Measurements from ENCODE around the gene RAET1L.
A peak's percentile ranks its signal among the peaks of the same experiment; 100 is the strongest.
"Not testable (repeated sequence)": the region's sequence is repeated elsewhere in the genome, so short reads cannot be mapped to it uniquely, and the experiment has no call there.

RAET1L gene

DNA sequence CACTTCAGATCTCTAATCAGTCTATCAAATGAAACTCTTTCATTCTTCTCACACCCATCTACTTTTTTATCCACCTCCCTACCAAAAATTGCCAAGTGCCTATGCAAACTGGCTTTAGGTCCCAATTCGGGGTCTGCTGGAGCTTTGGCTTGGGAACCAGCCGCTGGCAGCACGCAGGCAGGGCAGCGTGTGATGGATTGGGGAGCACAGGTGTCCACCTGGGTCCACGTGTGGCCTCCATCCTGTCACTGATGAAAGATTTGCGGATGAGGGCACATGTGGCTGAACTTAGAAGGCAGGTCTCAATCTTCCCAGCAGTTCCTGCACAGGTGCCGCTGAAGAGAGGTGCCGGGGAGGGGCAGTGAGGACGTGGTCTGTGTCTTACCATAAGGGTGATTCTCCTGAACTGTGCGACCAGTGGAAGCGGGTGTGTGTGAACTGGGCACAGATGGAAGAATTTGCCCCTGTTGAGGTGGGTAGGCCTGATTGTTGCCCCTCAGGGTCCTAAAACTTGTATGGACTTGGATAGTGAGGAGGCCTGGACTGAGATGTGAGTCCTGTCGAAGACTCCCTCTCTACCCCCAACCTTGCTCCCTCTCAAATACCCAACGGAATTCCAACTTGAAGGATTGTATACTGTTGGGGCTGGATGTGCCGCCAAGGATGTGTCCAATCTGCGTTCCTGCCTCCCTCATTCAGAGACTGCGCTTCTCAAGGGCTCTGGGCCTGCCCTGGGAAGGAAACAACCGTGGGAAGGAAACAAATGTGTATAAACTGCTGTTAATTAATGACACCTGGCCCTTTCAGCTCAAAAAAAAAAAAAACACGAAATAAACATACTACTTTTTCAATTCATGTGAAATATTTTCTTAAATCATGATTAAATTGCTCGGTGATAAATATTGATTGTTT, 18.4 kb upstream of the RAET1L start:
- no peak for DNase-seq

DNA sequence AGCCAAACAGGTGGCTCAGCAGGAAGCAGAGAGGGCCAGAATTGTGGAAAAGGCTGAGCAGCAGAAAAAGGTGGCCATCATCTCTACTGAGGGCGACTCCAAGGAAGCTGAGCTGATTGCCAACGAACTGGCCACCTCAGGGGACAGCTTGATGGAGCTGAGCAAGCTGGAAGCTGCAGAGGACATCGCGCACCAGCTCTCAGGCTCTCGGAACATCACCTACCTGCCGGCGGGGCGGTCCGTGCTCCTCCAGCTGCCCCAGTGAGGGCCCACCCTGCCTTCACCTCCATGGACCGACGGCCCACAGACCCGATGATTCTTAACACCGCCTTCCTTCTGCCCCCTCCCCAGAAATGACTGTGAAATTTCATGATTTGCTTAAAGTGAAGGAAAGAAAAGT, 17.8 kb upstream of the RAET1L start:
- no peak for DNase-seq

DNA sequence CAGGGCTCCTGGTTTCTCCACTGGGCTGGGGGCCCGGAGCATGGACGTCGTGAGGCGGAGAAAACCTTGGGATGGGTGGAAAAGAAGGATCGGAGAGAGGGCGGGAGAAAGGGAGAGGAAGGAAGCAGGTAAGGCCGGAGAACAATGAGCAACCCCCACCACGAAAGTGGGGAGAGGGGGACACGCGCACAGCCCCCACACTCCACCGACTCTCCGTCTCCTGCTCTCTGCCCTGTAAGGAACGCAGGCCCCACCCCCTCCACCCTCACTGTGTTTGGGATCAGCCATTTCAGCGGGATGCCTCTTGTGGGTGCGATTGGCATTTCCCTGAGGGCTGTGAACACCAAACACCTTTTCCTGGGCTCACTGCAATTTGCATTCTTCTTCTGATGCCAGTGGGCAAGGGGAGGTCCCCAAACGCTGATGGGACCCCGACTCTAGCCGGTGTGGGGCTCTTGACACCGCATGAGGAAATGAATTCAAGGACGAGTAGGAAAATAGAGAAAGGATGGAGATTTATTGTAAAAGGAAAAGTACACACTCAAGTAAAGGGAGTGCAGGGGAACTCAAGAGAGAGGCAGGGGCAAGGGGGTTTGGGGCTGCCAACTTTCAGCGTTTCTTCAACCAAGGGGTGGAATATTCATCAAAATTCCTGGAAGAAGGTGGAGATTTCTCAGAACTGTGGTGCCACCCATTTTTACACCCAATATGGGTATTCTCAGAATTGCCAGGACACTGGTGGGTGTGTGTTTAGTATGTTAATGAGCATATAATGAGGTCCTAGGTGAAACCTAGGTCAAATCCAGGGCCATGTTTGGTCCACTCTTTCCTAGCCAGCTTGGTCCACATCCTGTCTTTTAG, 13.1 kb upstream of the RAET1L start:
- no peak for DNase-seq

DNA sequence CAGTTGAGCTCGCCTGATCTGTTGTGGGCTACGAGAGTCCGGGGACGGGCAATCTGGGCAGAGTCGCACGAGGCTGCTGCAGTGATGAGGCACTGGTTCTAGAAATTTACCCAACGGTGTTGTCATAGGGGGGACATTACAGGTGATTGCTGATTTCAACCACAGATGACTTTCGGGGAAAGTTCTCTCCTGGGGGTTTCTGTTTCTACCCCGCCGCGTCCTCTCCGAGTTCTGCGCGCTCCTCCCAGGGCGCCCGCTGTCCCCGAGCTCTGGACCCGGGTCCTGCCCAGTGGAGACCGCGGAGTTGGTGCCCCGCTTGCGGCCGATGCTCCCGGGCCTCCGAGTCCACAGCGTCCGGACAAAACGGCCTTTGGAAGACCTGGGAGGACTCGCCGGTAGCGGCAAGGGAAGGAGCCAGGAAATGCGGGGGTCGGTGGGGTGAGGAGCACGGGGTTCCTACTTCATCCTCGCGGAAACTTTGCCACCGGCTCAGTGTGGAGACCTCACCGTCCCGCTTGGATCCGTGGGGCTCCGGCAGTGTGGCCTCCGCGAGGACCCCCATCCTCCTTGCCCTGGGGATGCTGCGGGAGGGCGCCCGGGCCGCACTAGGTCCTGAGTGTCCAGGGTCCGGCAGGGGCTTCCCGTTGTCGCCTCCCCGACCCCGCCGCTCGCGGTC, 12.3 kb upstream of the RAET1L start:
- DNase-seq = no peak

DNA sequence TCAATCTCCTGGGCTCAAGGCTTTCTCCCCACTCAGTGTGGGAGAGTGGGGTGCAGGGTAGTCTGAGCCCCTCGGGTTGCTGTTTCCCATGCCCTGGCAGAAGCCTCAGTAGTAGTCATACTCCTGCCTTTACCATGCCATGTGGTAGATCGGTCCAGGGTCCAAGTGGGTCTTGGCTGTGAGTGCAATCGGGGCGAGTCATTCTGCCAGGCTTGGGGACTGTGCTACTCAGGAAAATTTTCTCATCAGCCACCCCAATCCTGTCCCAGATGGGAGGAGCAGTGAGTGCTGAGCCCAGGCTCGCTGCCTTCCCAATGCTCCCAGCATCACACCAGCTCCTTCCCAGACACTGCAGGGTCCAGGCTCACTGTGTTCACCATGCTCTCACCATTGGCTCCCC, 10.7 kb upstream of the RAET1L start:
- no peak for DNase-seq

DNA sequence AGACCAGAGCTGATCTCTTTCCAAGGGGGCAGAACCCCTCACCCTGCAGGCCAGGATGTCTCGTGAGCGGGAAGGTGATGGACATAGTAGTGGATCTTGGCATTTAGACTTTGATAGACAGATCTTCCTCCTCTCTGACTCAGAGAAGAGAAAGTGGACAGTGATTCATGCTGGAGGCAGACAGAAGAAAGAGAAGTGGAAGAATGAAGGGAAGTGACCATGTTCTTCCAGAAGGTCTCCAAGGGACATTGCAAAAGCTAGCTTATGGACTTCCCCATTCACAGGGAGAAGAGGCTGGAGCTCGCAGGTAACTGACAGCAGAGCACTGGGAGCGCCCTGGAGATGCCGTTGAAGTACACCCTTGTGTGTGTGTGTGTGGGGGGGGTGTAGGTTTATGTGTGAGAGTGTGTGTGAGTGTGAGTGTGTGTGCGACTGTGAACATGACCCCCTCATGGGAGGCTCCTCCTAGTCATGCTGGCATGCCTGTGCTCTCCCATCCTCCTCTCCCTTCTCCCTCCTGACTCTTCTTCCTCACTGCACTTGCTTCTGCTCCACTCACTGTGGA, 8.0 kb upstream of the RAET1L start:
- no peak for DNase-seq

DNA sequence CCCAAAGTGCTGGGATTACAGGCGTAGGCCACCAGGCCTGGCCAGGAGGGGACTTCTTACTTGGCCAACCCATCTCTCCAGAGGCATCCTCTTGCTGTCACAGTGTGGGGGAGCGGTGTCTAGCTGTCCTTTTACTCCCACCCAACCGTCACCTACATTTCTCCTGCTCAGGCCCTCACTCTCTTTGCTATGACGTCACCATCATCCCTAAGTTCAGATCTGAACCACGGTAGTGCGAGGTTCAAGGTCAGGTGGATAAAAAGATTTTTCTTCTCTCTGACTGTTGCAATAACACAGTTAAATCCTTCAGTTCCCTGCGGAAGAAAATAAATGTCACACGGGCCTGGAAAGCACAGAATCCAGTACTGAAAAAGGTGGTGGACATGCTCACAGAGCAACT, 7.3 kb upstream of the RAET1L start:
- no peak for DNase-seq

DNA sequence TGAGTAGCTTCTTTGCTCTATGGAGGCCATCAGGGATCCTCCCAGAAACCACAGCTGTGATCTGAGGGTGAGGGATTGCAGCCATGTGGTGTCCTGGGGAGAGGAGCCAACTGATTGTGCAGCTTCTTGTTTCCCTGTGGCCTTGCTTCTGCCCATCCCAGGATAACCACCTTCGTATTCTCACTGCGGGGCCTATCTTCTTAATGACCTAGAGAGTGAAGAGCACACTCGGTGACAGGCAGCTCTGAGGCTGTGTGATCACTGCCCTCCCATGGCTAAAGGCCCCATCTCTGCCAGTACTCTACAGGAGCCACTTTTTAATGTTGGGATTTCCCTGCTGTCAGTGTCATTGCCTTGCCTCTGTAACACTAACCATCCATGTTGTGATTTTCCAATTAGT, 5.3 kb upstream of the RAET1L start:
- no peak for DNase-seq

DNA sequence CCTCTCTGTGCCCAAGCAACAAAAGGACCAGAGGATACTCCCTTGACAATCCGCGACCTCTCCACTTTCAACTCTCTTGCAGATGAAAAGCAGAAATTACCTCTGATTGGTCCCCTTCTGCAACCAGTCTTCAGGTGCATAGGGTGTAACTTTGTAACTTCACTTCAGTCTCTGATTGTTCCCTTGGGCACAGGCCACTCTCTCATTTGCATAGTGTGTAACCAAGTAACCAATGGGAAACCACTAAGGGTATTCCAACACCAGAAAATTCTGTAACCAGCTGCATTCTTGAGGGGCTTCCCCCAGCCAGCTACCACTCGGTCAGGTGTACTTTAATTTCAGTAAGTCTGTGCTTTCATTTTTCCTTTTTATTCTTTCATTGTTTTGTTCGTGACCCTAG, 4.4 kb upstream of the RAET1L start:
- DNase-seq = no peak

DNA sequence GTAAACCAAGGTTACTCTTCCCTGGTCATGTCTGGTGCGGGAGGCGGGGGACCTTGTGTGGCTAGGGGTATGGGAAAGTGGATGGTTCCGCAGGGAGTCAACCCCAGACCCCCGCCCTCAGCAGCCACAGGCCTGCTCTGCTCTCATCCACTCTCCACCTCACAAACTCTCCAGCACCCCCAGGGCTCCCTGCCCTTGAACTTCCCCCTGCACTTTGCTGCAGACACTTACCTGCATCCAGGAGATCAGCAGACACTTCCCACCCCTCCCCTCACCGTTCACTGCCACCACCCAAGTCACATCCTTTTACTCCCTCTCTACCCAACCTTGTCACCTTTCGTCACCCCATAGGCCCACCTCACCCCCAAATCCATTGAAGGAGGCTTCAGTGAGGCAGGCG, 3.9 kb upstream of the RAET1L start:
- DNase-seq = no peak

DNA sequence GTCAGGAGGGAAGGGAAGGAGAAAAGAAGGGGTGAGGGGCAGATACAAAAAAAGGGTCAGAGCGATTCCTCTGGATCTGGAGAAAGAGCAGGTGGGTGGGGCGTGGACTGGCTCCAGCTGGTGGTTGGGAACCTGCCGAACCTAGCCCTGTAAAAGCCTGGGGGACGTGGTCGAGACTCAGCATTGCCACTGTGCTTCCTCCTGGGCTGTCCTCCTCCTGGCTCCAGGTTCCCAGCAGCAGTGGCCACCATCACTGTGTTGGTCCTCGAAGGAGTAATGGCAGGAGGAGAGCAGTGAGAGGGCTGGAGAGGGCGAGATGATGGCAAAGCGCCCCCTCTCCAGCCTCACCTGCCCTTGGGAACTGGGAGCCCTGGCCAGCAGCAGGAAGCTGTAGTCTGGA, 3.5 kb upstream of the RAET1L start:
- no peak for DNase-seq

DNA sequence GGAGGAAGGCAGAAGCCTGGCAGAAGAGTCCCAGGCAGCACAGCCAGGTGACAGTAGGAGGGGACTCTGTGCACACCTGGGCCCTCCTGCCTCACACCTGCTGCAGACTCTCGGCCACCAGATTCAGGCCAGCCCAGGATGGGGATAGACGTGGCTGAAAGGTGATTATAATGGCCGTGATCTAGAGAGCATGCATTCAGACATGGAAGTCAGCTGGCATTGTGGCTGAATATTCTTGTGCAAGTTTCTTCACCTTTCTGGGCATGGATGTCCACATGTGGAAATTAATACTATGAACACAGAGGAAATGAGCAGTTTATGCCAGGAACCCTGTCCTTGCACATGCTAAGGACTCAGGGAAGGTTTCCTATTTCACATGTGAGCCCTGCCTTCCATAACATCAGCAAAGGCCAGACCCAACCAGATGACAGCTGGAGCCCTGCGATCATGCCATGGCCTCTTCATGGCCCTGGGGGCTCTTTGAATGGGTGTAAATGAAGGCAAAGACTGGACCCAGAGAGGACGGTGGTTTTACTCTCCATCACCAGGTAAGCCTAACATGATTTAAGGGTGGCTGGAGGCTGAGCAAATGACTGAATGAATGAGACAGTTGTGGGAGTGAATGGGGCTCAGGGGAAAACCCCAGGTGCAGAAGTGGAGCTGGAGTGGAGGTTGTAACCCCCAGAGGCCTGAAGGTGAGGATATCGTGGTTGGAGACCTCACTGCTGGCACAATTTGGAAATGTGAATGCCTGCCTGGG, 2.7 kb upstream of the RAET1L start:
- DNase-seq = no peak

DNA sequence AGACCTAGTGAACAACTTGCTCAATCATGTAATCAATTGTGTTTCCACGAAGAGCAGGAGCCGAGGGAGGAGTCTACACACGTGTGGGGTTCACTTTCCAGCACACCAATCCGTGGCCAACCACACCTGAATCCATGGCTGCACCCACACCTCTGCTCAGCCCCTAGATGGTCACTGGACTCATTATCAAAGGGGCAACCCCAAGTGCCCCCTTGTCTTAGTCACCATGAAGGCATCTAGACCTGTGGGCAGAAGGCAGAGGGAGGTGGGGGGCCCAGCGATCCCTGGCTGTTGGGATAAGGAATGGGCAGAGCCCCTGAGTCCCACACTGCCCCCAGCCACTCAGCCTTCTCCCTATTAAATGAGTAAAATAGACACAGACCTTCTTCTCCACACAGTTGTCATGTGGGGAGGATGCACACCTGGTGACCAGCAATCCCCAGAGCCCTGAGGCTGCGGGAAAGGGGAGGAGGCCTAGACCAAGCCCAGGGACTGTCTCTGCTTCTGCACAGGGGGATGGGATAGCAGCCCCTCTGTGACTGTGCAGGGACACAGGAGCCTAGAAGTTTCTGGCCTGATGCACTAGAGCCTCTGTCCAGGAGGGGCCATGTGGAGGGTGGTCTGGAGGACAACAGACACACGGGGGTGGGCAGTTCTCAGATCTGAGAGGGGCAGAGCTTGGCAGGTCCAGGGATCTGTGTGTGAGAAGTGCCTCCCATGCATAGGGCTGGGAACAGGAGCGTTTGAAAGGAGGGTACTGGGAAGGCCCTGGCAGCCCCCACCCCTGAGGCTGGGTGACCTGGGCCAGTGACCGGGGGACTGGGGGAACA, 1.9 kb upstream of the RAET1L start:
- no peak for DNase-seq

DNA sequence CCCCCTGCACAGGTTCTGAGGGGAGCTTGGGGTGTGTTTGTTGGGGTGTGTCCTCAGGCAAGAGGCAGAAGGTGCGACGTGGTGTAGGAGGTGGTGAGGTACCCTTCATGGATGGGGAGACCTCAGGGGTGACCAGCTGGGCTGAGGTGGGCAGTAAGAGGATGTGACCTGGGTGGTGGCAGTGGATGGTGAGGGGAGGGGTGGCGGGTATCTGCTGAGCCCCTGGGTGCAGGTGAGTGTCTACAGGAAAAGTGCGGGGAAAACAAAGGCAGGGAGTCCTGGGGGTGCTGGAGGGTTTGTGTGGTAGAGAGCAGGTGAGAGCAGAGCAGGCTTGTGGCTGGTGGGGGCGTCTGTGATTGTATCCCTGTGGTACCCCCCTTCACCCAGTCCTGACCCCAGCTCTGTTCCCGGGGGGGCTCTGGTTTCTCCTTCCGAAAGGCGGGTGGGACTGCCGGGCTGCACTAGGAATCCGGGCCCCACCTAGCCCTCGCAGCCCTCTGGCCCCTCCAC, 631 bp downstream of the RAET1L start:
- no peak for DNase-seq

DNA sequence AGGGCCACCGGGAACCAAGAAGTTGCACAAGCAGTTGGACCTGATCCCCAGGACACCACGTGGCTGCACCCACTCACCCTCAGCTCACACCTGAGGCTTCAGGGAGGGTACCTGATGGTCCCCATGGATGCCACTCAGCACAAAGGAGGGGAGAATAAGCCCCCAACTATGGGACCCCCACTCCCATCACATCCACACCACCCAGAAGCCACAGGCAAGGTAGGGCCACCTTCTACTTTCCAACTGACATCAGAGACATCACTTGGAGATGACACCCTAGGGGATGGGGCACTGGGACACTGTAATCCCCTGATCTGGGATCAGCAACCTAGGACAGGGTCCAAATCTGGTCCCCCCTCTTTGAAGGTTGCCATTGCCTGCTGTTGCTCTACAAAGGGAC, 1.3 kb downstream of the RAET1L start:
- not testable (repeated sequence) for DNase-seq

DNA sequence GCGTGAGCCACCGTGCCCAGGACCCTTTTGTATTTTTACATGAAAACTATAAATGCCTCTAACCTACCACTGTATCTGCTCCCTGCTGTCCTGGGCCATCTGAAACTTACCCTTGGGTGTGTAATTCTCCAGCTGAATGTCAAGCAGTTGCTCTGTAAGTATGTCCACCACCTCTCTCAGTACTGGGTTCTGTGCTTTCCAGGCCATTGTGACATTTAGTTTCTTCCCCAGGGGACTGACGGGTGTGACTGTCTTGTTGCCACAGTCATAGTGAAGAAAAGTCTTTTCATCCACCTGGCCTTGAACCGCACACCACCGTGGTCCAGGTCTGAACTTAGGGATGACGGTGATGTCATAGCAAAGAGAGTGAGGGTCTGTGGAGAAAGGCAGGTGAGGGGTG, 3.5 kb downstream of the RAET1L start:
- DNase-seq = not testable (repeated sequence)

DNA sequence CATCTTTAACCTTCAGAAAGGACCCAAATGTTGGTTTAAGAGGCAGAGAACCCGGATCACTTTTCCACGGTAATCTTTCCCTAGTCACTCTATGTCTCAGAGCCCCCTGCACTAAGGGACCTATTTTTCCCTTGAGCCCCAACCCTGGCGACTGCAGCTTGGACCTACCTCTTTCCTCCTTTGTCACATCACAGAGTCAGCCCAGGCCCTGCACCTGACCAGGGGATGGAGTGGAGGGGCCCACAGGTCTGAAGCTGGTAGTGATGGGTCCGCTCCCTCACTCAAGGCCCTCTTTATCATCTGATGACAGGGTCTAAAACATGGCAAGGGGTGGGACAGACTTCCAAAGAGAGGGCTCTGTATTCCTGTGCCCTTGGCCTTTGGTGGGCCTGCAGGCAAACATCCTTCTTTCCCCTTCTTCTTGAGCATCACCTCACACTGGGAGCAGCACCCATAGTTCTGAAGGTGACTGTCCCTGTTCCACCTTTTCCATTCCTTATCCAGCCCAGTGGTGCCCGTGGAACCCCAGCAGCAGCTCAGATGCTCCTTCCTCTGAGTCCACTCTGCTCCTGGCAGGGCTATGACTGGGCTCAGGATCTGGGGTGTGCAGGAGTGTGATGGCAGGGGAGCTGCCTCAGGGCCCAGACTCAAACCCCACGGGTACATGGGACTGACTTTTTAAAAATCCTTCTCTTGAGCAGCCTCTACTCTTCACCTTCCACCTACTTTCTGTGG, 6.3 kb downstream of the RAET1L start:
- no peak for DNase-seq

DNA sequence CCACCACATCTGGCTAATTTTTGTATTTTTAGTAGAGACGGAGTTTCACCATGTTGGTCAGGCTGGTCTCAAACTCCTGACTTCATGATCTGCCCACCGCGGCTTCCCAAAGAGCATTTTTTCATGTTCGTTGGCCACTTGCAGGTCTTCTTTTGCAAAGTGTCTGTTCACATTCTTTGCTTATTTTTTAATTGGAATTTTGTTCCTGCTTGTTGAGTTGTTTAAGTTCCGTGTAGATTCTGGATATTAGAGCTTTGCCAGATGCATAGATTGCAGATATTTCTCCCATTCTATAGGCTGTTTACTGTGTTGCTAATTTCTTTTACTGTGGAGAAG, 8.2 kb downstream of the RAET1L start:
- not testable (repeated sequence) for DNase-seq

DNA sequence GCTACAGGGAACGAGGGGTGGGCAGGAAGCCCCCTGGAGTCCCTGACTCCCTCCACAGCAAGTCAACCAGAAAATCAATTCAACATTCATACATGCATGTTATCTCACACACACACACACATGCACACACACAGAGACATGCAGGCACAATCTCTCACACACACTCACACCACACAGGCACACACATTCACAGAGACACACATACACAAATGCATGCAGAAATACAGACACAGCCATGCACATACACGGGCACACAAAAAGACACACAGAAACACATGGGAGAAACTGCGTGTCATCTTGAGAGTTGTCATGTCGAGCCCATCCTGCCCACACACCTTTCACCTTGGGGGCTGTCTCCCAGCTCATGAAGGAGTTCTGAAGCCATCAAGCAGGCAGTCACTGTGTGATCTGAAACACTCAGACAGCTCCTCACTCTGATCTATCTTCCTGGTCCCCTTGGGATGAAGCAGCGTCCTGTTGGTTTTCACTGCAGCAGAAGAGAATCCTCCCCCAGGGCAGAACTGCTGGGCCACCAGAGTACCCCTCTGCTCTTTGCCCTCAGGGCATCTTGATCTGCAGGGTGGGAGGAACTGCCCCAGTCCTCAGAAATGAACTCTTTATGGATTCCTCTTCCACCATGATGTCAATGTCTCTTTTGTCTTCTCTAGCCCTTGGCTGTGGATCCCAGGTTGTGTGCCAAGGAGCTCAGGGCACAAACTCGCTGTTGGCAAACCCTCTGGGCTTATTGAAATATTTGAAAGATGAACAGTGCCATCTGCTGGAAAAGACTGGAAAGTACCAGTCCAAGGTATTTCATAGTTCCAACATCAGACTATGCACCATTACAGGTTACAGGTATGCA, 8.8 kb downstream of the RAET1L start:
- peak; percentile 41 for DNase-seq
